NCI-H187 (cell line): ENCODE measurements around the gene SH3PXD2A.

ENCODE experiments used
- DNase-seq, 2 experiments: peaks; one replicate each; lab custom pipeline; 2025; lab: John Stamatoyannopoulos, UW

Gene SH3PXD2A

DNA sequence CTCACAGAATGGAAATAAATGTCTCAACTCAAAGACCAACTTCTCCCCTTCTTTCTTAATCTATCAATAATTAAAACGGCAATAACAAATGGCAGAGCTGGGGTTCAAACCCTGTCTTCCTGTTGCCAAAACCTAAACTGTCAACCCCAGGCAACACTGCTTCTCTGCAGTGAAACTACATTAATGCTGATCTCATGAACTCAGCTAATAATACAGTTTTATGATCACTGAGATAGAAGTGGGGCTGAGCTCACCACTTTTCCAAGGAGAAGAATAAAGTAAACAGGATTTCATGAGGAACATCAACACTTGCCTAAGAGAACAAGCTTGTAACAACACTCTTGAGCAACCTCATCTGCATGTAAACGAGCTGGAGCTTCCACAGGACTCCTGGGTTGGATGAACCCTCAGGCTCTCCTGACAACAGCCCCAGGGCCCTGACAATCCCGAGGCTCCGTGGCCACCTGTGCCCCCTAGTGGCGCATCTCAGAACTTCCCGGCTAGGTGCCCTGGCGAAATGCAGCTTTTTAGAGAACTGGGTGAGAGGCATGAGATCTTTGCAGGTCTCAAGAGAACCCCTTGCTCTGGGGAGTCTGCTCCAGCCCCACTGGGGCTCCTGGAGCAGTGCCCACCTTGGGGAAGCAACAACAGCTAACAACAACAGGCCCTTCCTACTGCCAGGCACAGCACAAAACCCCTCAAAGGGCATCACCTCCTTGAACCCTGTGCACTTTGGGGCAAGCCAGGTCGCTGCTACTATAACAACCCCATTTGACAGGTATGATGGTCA is 169.3 kb downstream of the SH3PXD2A start:
- peak in 1 of 2 experiments; percentile 2 for DNase-seq

DNA sequence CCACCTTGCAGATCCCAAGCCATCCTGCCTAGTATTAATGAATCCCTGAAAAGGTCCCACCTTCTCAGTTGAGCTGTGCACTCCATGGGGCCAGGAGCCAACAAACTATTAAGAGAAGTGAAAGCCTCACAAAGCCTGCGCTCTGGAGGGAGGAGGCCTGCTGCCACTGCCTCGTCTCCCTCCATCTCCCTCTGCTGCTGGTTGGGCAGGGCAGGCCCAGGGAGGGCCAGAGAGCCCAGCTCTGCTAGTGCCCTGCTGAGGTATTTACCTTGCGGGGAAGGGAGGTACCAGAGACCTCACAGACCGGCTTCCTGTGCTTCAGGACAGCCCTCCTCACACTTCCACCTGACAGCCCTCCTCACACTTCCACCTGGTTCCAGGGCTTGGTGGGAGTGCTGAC is 171.5 kb downstream of the SH3PXD2A start:
- DNase-seq: no peak

GRCh38 chr10:103682631-103683030 is 172.7 kb downstream of the SH3PXD2A start:
- DNase-seq: no peak

- DNase-seq: no peak
These were observed 173.6 kb downstream of the SH3PXD2A start for GRCh38 chr10:103681617-103682399.

DNA sequence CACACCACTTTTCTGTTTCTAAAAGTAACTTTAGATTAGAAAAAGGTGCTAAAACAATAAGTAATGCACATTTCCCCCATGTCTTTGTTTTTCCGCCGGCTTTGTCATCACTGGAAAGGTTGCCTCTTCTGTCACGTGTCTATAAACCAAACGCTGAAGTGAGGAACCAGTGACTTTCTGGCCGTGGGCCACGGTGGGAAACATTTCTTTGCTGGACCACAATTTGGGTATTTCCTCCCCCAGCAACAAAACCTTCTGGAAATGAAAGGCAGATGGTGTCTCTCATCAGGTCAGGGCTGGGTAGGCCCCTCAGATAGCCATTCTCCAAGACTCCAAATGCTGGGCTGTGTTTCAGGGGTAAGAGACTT is 174.5 kb downstream of the SH3PXD2A start:
- no peak for DNase-seq

DNA sequence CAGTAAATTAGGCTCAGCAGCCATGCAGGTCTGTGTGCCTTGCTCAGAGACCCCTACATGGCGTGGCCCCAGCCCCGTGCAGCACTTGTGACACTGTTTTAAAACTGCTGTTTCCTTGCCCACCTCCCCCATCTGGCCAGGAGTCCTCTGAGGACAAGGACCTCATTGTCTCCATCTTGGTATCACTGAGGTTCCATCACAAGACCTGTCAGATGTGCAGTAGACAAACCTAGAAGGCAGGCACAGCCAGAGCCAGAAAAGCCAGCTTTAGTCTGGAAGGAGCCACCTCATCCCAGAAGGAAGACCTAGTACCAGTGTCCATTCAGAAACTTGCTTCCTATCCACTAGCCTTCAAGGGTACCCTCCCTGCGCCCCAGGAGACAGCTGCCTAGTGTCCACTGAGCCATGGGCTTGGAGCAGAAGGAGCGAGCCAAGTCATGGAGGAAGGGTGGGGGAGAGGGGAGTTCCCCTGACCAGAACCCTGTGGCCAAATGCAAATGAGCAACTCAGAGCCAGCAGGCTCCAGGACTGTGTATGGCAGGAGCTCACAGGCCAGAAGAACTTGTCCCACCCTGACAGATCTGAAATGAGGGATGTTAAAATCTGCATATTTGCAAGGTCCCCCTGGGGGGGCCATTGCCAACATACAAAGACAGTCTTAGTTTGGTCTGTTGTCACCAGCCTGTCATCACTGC is 176.1 kb downstream of the SH3PXD2A start:
- no peak for DNase-seq

- DNase-seq: peak in 1 of 2 experiments; percentile 24
These were observed 177.2 kb downstream of the SH3PXD2A start for GRCh38 chr10:103678178-103678526.

GRCh38 chr10:103677486-103678177 is 177.7 kb downstream of the SH3PXD2A start:
- DNase-seq: no peak

GRCh38 chr10:103676851-103677417 is 178.4 kb downstream of the SH3PXD2A start:
- DNase-seq: no peak

DNA sequence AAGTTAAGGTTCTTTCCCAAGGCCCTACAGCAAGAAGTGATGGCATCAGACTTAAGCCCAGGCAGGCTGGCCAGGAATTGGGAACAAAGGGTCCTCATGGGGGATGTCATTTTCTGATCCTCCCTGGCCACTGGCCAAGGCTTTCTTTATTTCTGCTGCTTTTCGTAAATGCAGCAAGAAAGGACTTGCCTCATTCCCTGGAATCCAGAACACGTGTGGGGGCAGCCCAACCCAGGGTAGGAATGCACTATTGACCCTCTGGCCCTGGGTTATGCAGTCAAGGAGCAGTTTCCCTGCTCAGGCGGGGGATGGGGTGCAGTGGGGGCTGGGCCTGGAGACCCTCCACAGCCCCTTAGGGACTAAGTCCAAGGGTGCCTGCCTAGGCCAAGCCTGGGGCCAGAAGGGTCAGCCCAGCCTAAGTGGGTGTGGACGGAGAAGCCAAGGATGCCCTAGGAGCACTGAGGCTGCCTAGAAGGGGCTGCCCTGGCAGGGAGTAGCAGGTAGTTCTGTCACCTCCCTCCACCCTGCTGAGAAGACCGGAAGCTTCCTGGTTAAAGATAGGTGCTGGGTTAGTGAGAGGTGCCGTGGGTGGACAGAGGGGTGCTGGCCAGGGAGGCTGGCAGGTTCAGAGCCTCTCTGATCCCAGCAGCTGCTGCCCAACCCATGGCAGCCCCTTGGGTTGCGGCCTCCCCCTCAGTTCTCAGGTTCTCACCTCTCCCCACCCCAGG is 179.2 kb downstream of the SH3PXD2A start:
- DNase-seq: no peak

- no peak for DNase-seq
These were observed 181.8 kb downstream of the SH3PXD2A start for GRCh38 chr10:103673606-103674005.

GRCh38 chr10:103672345-103672744 is 183.0 kb downstream of the SH3PXD2A start:
- no peak for DNase-seq

- DNase-seq: no peak
These were observed 184.1 kb downstream of the SH3PXD2A start for GRCh38 chr10:103671126-103671895.

DNA sequence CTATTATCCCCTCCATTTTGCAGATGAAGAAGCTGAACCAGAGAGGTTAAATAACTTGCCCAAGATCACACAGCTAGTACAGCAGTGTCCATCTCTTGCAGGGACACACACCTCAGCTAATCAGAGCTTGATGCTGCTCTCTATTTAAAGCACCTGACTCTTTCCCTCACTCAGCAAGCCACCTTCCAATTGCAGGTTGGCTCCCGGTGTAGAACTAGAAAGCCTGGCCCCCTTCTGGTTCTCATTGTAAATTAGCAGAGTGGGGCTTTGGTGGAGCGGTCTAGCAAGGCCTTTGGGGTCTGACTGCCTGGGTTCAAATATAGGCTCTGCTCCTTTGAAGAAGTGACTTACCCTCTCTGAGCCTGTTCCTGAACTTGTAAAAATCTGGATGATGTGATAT is 185.4 kb downstream of the SH3PXD2A start:
- DNase-seq: no peak

GRCh38 chr10:103669243-103669929 is 186.0 kb downstream of the SH3PXD2A start:
- no peak for DNase-seq

- DNase-seq: no peak
These were observed 186.8 kb downstream of the SH3PXD2A start for GRCh38 chr10:103668351-103669242.

- DNase-seq: no peak
These were observed 188.0 kb downstream of the SH3PXD2A start for GRCh38 chr10:103667356-103667755.

DNA sequence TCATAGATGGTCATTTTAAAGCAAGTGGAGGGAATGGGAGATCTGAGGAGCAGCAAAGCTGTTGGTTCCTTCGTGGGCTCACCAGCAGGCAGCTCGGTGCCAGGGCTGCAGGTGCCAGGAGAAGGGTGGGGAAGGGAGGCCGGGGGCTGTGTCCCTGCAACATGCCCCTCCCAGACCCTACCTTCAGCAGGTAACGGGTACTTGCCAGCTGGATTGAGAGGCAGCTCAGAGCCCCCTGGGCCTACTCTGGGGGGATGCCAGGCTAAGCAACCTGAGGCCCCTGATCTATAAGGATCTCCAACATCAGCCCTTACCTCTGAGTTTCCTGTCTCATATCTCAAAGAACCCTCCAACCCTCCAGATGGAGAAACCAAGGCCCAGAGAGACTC is 188.6 kb downstream of the SH3PXD2A start:
- DNase-seq: no peak
